ENCODE measurements around the gene POP7. TPM values are rescaled to one million over a fixed set of nuclear protein-coding genes. Genes with fewer than 3 reads are reported as not detected.
A peak's percentile ranks its signal among the peaks of the same experiment; 100 is the strongest.

POP7 gene
- total RNA-seq, 2 experiments from 2014 or later, result 47.2 to 94.3 TPM

GRCh38 chr7:100675581-100676350, 30.2 kb upstream of the POP7 start:
- H3K4me2 ChIP-seq (ENCODE audit: low read length), result peak overlapping the region; percentile 80
- POLR2A ChIA-PET, result no interaction called here
- peak overlapping the region; percentile 64 for H3K27ac ChIP-seq (ENCODE audit: low read depth, low read length, poor library complexity, severe bottlenecking)
- no peaks in the 10 kb centered on the region for H3K9me3 ChIP-seq (ENCODE audit: low read length)
- peaks cover 8% of the 10 kb centered on the region; the same call in 1 of the 2 replicates for H3K79me2 ChIP-seq (ENCODE audit: insufficient read depth, low read depth, low read length)
- H3K4me1 ChIP-seq (ENCODE audit: insufficient read depth, low read length, poor library complexity, severe bottlenecking), result peaks cover 9% of the 10 kb centered on the region
- BruUV-seq (replicated peaks), result no TSS peak
- H3K4me3 ChIP-seq (ENCODE audit: low read depth, low read length, poor library complexity, severe bottlenecking), result peak overlapping the region; percentile 99
- CTCF ChIA-PET (ENCODE audit: unreplicated experiment), result interaction anchor here (0.6 to 1.4 kb wide), 3 partner anchors 41 to 245 kb away, joined by 3 to 16 read pairs (median 3); no protein-coding TSS in a partner anchor
- H3K36me3 ChIP-seq (ENCODE audit: insufficient read depth, low read length), result peaks cover 45% of the 10 kb centered on the region
- peak; percentile 81 for DNase-seq (ENCODE audit: low spot score)
- no peaks in the 10 kb centered on the region for H3K9me2 ChIP-seq (ENCODE audit: insufficient read depth, low read length)
- H4K20me1 ChIP-seq (ENCODE audit: insufficient read depth, low read length), result 0 out of 2 replicates have a peak, but pooled peaks cover 4% of the 10 kb centered on the region
- H2AFZ ChIP-seq (ENCODE audit: low read length), result no peak overlapping the region
- TF ChIP-seq CTCF (conservative IDR thresholded peaks at IDR 0.05; ENCODE audit: low read length), result no peak
- TF ChIP-seq EZH2phosphoT487 (IDR thresholded peaks at IDR 0.05; ENCODE audit: borderline replicate concordance, low read depth, low read length), result no peak
- intact Hi-C loops (cut with micrococcal nuclease; ENCODE audit: unreplicated experiment), result loop anchor here (1.0 to 10.0 kb wide), 3 partner anchors 16 to 239 kb away; partner anchors contain the start of genes PPP1R35 and TSC22D4

DNA sequence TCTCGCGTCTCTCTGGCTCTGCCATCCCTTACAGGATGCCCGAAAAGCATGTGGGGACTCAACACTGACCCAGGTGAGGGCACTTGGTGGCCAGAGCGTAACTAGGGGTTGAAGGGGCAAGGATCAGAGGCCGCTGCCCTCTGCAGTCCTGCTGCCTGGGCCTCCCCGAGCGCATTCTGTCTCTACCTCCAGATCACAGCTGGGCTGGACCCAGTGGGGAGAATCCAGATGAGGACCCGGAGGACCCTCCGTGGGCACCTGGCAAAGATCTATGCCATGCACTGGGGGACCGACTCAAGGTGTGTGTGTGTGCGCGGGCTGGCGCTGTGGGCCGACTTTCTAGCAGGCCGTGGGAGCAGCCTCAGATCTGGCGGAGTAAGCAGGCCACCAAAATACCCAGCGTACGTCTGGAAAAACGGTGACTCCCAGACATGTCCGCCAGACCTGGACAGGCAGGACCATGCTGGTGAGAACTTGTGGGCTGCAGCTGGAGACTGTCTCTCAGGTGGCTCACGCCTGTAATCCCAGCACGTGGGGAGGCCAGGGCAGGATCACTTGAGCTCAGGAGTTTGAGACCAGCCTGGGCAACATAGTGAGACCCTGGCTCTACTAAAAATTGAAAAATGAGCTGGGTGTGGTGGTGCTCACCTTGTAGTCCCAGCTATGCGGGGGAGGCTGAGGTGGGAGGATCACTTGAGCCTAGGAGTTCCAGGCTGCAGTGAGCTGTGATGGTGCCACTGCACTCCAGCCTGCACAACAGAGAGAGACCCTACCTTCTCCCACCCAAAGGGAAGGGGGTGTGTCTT, 29.2 kb upstream of the POP7 start:
- peaks cover 8% of the 10 kb centered on the region; the same call in 1 of the 2 replicates for H3K79me2 ChIP-seq (ENCODE audit: insufficient read depth, low read depth, low read length)
- no peak overlapping the region for H2AFZ ChIP-seq (ENCODE audit: low read length)
- peak overlapping the region; percentile 64 for H3K27ac ChIP-seq (ENCODE audit: low read depth, low read length, poor library complexity, severe bottlenecking)
- ChIA-PET CTCF (ENCODE audit: unreplicated experiment) (interaction anchor here (1.4 kb wide), 1 partner anchor 42 kb away, joined by 16 read pairs; no protein-coding TSS in a partner anchor), POLR2A (no interaction called here)
- TF ChIP-seq CTCF (conservative IDR thresholded peaks at IDR 0.05; ENCODE audit: low read length) (no peak), EZH2phosphoT487 (IDR thresholded peaks at IDR 0.05; ENCODE audit: borderline replicate concordance, low read depth, low read length) (no peak)
- intact Hi-C loops (cut with micrococcal nuclease; ENCODE audit: unreplicated experiment), result loop anchor here (1.0 to 10.0 kb wide), 2 partner anchors 15 to 202 kb away; partner anchors contain the start of gene TSC22D4
- peaks cover 9% of the 10 kb centered on the region for H3K4me1 ChIP-seq (ENCODE audit: insufficient read depth, low read length, poor library complexity, severe bottlenecking)
- BruUV-seq (replicated peaks), result no TSS peak
- 0 out of 2 replicates have a peak, but pooled peaks cover 4% of the 10 kb centered on the region for H4K20me1 ChIP-seq (ENCODE audit: insufficient read depth, low read length)
- no peak for DNase-seq (ENCODE audit: low spot score)
- H3K4me2 ChIP-seq (ENCODE audit: low read length), result peak overlapping the region; percentile 80
- H3K36me3 ChIP-seq (ENCODE audit: insufficient read depth, low read length), result peaks cover 55% of the 10 kb centered on the region
- H3K9me3 ChIP-seq (ENCODE audit: low read length), result no peaks in the 10 kb centered on the region
- no peaks in the 10 kb centered on the region for H3K9me2 ChIP-seq (ENCODE audit: insufficient read depth, low read length)
- H3K4me3 ChIP-seq (ENCODE audit: low read depth, low read length, poor library complexity, severe bottlenecking), result peak overlapping the region; percentile 99

All from OCI-LY7 (cell line).